Naive B cell (primary cell): ENCODE measurements around the gene FOCAD. TPM values are rescaled to one million over a fixed set of nuclear protein-coding genes. Genes with fewer than 3 reads are reported as not detected.
A peak's percentile ranks its signal among the peaks of the same experiment; 100 is the strongest.

Experiments used
- ATAC-seq, 2 donors: fragments of 150-1000 bp; cut with Tn5 transposase; 2 replicates each; pipeline ENCODE4 v1.10.0; 2021; ENCODE audit warnings: low read depth in 2 of 2, mild to moderate bottlenecking in 2 of 2, moderate library complexity in 2 of 2
- DNase-seq: peaks from one replicate; pipeline ENCODE4 v3.0.0; 2022
- H3K27ac Mint-ChIP-seq, 6 donors: one replicate each; pipeline ENCODE4 v1.8.0; 2020 to 2022; ENCODE audit warnings: mild to moderate bottlenecking in 6 of 6, mixed read lengths in 6 of 6, moderate library complexity in 5 of 6, inconsistent platforms in 2 of 6
- H3K27me3 Mint-ChIP-seq, 3 donors: one replicate each; pipeline ENCODE4 v1.8.0; 2021 to 2022; ENCODE audit warnings: mixed read lengths in 3 of 3, mild to moderate bottlenecking in 1 of 3
- H3K36me3 Mint-ChIP-seq, 2 donors: one replicate each; pipeline ENCODE4 v1.8.0; 2020 to 2022; ENCODE audit warnings: mixed read lengths in 2 of 2, inconsistent platforms in 1 of 2, mild to moderate bottlenecking in 1 of 2
- H3K4me1 Mint-ChIP-seq, 3 donors: one replicate each; pipeline ENCODE4 v1.8.0; 2020 to 2022; ENCODE audit warnings: mixed read lengths in 3 of 3, inconsistent platforms in 1 of 3, mild to moderate bottlenecking in 1 of 3, moderate library complexity in 1 of 3
- H3K4me3 Mint-ChIP-seq, 8 donors: one replicate each; pipeline ENCODE4 v1.8.0; 2020 to 2022; ENCODE audit warnings: mild to moderate bottlenecking in 8 of 8, mixed read lengths in 8 of 8, moderate library complexity in 8 of 8, inconsistent platforms in 2 of 8
- H3K9me3 Mint-ChIP-seq, 7 donors: one replicate each; pipeline ENCODE4 v1.8.0; 2020 to 2022; ENCODE audit warnings: mixed read lengths in 7 of 7, mild to moderate bottlenecking in 5 of 7, inconsistent platforms in 2 of 7, moderate library complexity in 1 of 7
- polyA plus RNA-seq, 6 donors: library from polyadenylated mRNA; unstranded; fragments of 300-500 nt; fragmentation: Illumina TruSeq; gene quantifications; one replicate each; pipeline ENCODE4 v1.2.3, GENCODE V29; 2021; ENCODE audit warnings: low read depth in 6 of 6

FOCAD gene
- polyA plus RNA-seq, 6 donors from 2014 or later = 3.0 to 9.2 (median 5.5) TPM

GRCh38 chr9:20906326-20906725, 222.3 kb downstream of the FOCAD start:
- no peaks in the 10 kb centered on the region for H3K27me3 Mint-ChIP-seq
- peaks cover 0 to 16% of the 10 kb centered on the region in 2 donors for H3K36me3 Mint-ChIP-seq
- H3K4me1 Mint-ChIP-seq = no peaks in the 10 kb centered on the region
- no peak overlapping the region for H3K4me3 Mint-ChIP-seq
- ATAC-seq (no peak), DNase-seq (no peak)
- no peak overlapping the region for H3K27ac Mint-ChIP-seq
- no peaks in the 10 kb centered on the region for H3K9me3 Mint-ChIP-seq

GRCh38 chr9:20908461-20908860, 224.4 kb downstream of the FOCAD start:
- Mint-ChIP-seq H3K4me3 (no peak overlapping the region), H3K9me3 (no peaks in the 10 kb centered on the region), H3K27ac (no peak overlapping the region), H3K4me1 (no peaks in the 10 kb centered on the region), H3K27me3 (no peaks in the 10 kb centered on the region), H3K36me3 (peaks cover 7 to 16% of the 10 kb centered on the region in 2 donors)
- no peak for DNase-seq
- ATAC-seq = no peak

DNA sequence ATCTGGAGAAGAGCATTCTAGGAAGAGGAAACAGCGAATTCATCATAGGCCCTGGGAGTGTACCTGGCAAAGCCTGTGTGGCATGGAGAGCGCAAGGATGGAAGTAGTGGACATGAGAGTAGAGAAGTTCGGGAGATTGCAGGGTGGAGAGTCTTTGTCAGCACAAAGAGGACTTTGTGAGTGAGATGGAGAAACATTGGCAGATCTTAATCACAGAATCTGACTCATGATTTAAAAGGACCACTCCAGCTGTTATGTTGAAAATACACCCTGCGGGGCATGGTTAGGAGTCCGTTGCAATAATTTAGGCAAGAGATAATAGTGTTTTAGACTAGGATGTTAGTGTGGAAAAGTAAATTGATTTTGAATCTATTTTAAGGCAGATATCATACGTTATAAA, 230.5 kb downstream of the FOCAD start:
- ATAC-seq = no peak
- no peak for DNase-seq
- Mint-ChIP-seq H3K36me3 (peaks cover 16 to 26% of the 10 kb centered on the region in 2 donors), H3K9me3 (peaks cover 0 to 3% (median 0%) of the 10 kb centered on the region in 7 donors), H3K27me3 (no peaks in the 10 kb centered on the region), H3K4me3 (no peak overlapping the region), H3K4me1 (no peaks in the 10 kb centered on the region), H3K27ac (peak overlapping the region in 2 of 6 donors; percentile 25 to 36)

DNA sequence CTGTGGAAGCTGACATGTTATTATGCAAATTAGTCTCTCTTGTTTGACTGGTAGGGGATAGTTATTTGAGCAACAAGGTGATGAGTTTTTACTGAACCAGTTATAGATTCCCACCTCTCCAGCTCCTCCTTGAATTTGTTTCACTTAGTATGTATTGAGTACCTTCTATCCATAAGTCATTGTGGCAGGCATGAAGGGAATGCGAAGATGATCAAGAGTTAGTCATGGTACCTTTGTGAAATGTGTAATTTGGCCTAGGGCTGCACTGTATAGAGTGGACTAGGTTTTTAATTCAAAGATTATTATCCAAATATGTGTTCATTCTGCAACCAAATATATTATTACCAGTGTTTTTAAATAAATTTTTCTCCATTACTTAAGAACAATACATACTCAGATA, 237.3 kb downstream of the FOCAD start:
- H3K9me3 Mint-ChIP-seq = peaks cover 0 to 6% (median 0%) of the 10 kb centered on the region in 7 donors
- H3K4me3 Mint-ChIP-seq = no peak overlapping the region
- no peak for DNase-seq
- H3K27me3 Mint-ChIP-seq = no peaks in the 10 kb centered on the region
- H3K27ac Mint-ChIP-seq = no peak overlapping the region
- no peaks in the 10 kb centered on the region for H3K4me1 Mint-ChIP-seq
- ATAC-seq = no peak
- H3K36me3 Mint-ChIP-seq = peaks cover 0 to 22% of the 10 kb centered on the region in 2 donors

DNA sequence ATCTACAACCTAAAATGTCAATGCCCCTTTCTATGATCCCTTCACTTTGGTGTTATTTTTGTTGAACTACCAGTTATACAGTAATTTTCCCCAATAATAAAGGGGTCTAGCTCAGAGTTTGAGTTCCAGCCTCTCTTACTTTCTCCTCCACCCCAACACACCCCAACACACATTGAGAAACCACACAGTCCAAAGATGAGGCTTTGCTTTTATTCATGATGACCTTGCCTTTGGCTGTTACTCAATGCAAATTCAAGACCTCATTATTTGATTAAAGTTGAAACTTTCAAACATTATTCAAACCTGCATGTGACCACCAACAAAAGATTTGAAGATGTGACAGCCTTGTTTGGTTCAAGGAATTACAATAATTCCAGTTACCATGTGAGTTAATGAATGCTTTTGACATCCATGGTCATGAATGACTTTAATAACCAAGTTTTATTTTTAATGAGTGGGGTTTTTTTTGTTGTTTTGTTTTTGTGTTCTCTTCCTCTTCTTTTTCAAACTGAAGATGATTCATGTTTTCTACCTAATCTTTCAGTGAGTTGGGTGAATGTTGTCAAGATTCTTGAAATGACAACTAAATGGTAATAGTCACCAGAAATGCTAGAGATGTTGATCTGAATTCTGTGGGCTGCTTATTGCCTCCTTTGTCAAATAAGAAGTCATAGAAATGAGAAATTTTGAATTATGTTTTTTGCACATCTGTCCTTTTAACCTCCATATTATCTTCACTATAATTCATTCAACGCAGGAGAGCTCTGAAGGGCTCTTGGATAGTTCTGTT, 241.4 kb downstream of the FOCAD start:
- no peak overlapping the region for H3K4me3 Mint-ChIP-seq
- no peak overlapping the region for H3K27ac Mint-ChIP-seq
- no peaks in the 10 kb centered on the region for H3K27me3 Mint-ChIP-seq
- DNase-seq (no peak), ATAC-seq (no peak)
- H3K4me1 Mint-ChIP-seq = no peaks in the 10 kb centered on the region
- H3K9me3 Mint-ChIP-seq = no peaks in the 10 kb centered on the region
- peaks cover 0 to 6% of the 10 kb centered on the region in 2 donors for H3K36me3 Mint-ChIP-seq

DNA sequence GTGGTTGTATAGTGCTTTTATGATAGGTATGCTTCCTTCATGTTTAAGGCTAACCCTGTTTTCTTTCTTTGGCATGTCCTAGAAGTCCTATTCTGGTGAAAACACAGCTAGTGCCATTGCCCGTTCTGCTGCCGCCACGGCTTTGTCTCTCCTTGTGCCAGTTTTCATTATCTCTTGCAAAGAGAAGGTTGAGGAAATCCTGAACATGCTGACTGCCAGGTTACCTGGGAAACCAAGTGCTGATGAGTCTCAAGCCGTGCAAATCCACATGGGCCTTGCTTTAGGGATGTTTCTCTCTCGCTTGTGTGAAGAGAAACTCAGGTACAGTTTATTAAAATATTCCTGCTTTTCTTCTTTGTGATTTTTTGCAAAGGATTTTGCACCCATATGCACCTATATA, 245.2 kb downstream of the FOCAD start:
- no peak for DNase-seq
- Mint-ChIP-seq H3K4me1 (no peaks in the 10 kb centered on the region), H3K4me3 (no peak overlapping the region), H3K27me3 (no peaks in the 10 kb centered on the region), H3K9me3 (no peaks in the 10 kb centered on the region), H3K36me3 (peaks cover 10 to 15% of the 10 kb centered on the region in 2 donors), H3K27ac (no peak overlapping the region)
- no peak for ATAC-seq

DNA sequence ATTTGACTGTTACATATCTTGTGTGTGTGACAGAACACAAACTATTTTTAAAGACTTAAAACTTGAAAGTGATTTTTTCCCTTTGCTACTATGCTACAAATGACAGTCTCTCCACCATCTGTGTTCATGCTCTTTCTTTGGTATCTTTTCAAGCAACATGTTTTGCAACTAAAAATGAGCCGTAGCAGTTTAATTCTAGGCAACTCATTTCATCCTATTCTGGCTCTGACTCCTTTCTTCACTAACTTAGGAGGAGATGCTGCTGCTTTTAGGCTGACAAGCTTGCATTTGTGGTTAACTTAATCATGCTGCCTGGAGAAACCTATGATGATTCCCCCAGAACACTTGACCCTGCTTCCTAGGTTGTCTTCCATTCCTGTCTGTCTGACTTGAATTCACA, 246.8 kb downstream of the FOCAD start:
- H3K27ac Mint-ChIP-seq = peak overlapping the region in 1 of 6 donors; percentile 81

GRCh38 chr9:20940447-20941173, 256.6 kb downstream of the FOCAD start:
- no peaks in the 10 kb centered on the region for H3K27me3 Mint-ChIP-seq
- DNase-seq (no peak), ATAC-seq (peak; percentile 12 to 20)
- peaks cover 0 to 4% (median 3%) of the 10 kb centered on the region in 3 donors for H3K4me1 Mint-ChIP-seq
- H3K4me3 Mint-ChIP-seq = peak overlapping the region in 1 of 8 donors; percentile 72
- peaks cover 0 to 14% of the 10 kb centered on the region in 2 donors for H3K36me3 Mint-ChIP-seq
- peaks cover 0 to 1% (median 0%) of the 10 kb centered on the region in 7 donors for H3K9me3 Mint-ChIP-seq
- H3K27ac Mint-ChIP-seq = no peak overlapping the region

More for the DNA sequence above, 246.8 kb downstream of the FOCAD start:
- no peaks in the 10 kb centered on the region for H3K9me3 Mint-ChIP-seq
- no peaks in the 10 kb centered on the region for H3K27me3 Mint-ChIP-seq
- H3K4me1 Mint-ChIP-seq = no peaks in the 10 kb centered on the region
- peaks cover 10 to 11% of the 10 kb centered on the region in 2 donors for H3K36me3 Mint-ChIP-seq
- no peak overlapping the region for H3K4me3 Mint-ChIP-seq
- ATAC-seq (no peak), DNase-seq (no peak)

- Mint-ChIP-seq H3K4me1 (peaks cover 0 to 4% (median 3%) of the 10 kb centered on the region in 3 donors), H3K27ac (no peak overlapping the region), H3K9me3 (peaks cover 0 to 1% (median 0%) of the 10 kb centered on the region in 7 donors), H3K27me3 (no peaks in the 10 kb centered on the region), H3K4me3 (peak overlapping the region in 1 of 8 donors; percentile 72), H3K36me3 (peaks cover 0 to 11% of the 10 kb centered on the region in 2 donors)
- peak; percentile 88 to 94 for ATAC-seq
- peak; percentile 58 for DNase-seq
These were observed 257.2 kb downstream of the FOCAD start for GRCh38 chr9:20941174-20941690.

DNA sequence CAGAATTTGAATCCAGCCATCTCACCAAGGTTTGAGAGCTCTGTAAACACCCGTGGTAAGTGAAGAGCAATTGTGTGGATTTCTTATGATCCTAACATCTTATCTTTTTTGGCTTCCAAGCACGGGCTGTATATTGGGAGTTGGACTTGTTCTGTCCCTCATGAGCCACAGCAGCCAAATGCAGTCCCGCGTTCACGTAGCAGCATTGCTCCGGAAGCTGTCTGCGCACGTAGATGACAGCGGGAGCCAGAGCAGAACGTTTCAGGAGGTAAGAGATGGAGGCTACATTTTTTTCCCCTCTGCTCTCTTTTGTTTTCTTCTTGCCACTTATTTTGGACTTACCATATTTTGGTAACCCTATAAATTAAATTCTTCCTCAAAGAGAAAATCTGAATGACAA, 260.4 kb downstream of the FOCAD start:
- Mint-ChIP-seq H3K4me3 (no peak overlapping the region), H3K9me3 (no peaks in the 10 kb centered on the region), H3K4me1 (peaks cover 0 to 13% (median 7%) of the 10 kb centered on the region in 3 donors), H3K27me3 (no peaks in the 10 kb centered on the region), H3K27ac (no peak overlapping the region), H3K36me3 (peaks cover 0 to 17% of the 10 kb centered on the region in 2 donors)
- DNase-seq (no peak), ATAC-seq (no peak)

GRCh38 chr9:20945269-20945668, 261.2 kb downstream of the FOCAD start:
- no peak for ATAC-seq
- DNase-seq = no peak

GRCh38 chr9:20945856-20946255, 261.8 kb downstream of the FOCAD start:
- Mint-ChIP-seq H3K9me3 (no peaks in the 10 kb centered on the region), H3K4me3 (no peak overlapping the region), H3K4me1 (peaks cover 0 to 13% (median 6%) of the 10 kb centered on the region in 3 donors), H3K36me3 (peaks cover 0 to 18% of the 10 kb centered on the region in 2 donors), H3K27me3 (no peaks in the 10 kb centered on the region), H3K27ac (no peak overlapping the region)
- ATAC-seq = no peak
- DNase-seq = no peak

More at GRCh38 chr9:20945269-20945668, 261.2 kb downstream of the FOCAD start:
- H3K27me3 Mint-ChIP-seq = no peaks in the 10 kb centered on the region
- H3K36me3 Mint-ChIP-seq = peaks cover 0 to 17% of the 10 kb centered on the region in 2 donors
- no peak overlapping the region for H3K27ac Mint-ChIP-seq
- H3K4me3 Mint-ChIP-seq = no peak overlapping the region
- H3K9me3 Mint-ChIP-seq = no peaks in the 10 kb centered on the region
- H3K4me1 Mint-ChIP-seq = peaks cover 0 to 13% (median 7%) of the 10 kb centered on the region in 3 donors

GRCh38 chr9:20948703-20949102, 264.6 kb downstream of the FOCAD start:
- Mint-ChIP-seq H3K27ac (no peak overlapping the region), H3K36me3 (peaks cover 0 to 30% of the 10 kb centered on the region in 2 donors), H3K9me3 (no peaks in the 10 kb centered on the region), H3K4me3 (no peak overlapping the region), H3K4me1 (peaks cover 0 to 10% (median 3%) of the 10 kb centered on the region in 3 donors), H3K27me3 (no peaks in the 10 kb centered on the region)
- no peak for ATAC-seq
- DNase-seq = no peak
